GM21717 (cell line): ENCODE measurements around the gene PCDHGA8.
"Not testable (repeated sequence)": the region's sequence is repeated elsewhere in the genome, so short reads cannot be mapped to it uniquely, and the experiment has no call there.

Experiments
- ATAC-seq: cut with Tn5 transposase; IDR thresholded peaks from one replicate; pipeline ENCODE4 v1.9.1; 2021; ENCODE audit warnings: mild to moderate bottlenecking, moderate library complexity; ENCODE audit not compliant: unreplicated experiment

PCDHGA8 gene

DNA sequence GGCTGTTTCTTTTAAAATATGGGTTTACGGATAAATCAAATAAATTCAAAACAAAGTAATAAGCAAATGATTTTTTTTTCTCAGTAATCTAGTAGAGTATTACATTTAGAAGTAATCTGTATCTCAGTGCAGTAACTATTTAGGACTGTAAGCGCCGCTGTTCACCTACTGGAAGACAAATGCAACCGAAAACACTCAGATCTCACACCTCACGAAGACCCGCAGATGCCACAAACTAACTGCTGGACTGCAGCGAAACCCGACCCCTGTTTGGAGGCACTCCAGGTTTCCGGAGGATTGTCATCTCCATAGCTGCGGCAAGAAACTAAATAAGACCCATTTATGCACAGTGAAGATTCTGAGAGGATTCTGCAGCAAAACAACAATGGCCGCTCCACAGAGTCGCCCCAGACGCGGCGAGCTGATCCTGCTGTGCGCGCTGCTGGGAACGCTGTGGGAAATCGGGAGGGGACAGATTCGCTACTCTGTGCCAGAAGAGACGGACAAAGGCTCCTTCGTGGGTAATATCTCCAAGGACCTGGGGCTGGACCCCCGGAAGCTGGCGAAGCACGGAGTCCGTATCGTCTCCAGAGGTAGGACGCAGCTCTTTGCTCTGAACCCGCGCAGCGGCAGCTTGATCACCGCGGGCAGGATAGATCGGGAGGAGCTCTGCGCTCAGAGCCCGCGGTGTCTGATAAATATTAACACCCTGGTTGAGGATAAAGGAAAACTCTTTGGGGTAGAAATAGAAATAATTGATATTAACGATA lies at the start of gene PCDHGA8:
PCDHGA8 (plus strand) TSS at position 205 of the 770 bp plus-strand sequence; CDS start at position 386, 181 bp downstream.
- no peak for ATAC-seq

DNA sequence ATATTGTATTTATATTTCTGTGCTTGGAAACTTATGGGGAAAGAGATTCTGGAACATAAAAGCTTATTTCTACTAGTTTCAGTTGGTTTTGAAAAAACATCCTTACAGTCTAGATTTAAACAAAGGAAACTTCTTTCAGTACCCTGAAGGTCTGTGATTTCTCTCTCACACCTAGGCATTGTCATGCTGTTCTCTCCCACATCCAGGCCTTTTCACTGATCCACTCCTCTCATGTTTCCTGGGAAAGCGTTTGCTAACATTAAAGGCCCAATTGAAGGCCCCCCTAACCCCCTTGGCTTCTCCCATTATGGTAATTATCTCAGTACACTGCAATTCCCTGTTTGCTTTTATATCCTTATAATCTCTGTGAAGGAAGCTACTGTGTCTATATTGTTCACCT lies 49.7 kb upstream of the PCDHGA8 start:
- no peak for ATAC-seq

DNA sequence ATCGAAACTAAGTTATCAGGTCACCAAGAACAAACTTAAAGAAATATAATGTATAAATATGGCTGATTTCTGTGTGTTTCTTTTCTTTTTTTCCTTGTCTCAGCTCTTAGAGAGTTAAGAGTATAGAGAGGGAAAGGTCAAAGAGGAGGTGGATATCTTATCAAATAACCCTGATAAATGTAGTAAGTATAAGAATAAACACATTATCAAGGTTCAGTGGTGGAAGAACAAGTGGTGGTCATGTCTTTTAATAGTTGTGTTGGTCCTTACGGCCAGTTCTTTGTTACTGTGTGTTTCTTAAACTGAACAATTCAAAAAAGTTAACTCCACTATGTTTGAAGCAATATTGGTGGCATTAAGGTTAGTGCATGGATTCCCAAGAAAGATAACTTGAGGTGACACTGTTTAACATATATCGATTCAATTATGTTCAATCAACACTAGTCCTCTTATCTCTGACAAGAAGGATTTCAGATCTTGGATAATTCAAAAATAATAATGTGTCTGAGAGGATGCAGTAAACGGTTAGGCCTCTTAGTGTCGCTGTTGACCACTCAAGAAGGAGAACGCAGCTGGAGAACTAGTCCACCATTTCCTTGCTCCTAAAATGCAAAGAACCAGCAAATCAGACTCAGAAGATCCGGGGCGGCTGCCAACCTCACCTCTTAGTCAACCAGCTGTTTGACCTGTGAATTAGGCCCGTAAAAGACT lies 49.0 kb upstream of the PCDHGA8 start, which contains the start of gene PCDHGA3:
PCDHGA3 (plus strand) TSS at position 588 of the 711 bp plus-strand sequence. CDS start 205 bp downstream, outside the sequence.
- ATAC-seq = no peak

DNA sequence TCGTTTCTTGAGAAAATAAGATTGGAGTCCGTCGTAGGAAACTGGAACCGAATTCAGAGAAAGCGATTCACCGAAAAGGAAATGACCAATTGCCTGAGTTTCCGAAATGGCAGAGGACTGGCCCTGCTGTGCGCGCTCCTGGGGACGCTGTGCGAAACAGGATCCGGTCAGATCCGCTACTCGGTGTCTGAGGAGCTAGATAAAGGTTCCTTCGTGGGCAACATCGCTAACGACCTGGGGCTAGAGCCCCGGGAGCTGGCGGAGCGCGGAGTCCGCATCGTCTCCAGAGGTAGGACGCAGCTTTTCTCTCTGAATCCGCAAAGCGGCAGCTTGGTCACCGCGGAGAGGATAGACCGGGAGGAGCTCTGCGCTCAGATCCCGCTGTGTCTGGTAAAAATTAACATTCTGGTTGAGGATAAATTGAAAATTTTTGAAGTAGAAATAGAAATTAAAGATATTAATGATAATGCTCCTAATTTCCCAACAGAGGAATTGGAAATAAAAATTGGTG lies 48.4 kb upstream of the PCDHGA8 start:
- no peak for ATAC-seq

DNA sequence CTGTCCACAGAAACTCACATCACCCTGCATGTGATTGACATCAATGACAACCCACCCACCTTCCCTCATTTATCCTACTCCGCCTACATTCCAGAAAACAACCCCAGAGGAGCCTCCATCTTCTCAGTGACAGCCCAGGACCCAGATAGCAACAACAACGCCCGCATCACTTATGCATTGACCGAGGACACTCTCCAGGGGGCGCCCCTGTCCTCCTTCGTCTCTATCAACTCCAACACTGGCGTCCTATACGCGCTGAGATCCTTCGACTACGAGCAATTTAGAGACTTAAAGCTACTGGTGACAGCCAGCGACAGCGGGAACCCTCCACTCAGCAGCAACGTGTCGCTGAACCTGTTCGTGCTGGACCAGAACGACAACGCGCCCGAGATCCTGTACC lies 47.1 kb upstream of the PCDHGA8 start:
- no peak for ATAC-seq

DNA sequence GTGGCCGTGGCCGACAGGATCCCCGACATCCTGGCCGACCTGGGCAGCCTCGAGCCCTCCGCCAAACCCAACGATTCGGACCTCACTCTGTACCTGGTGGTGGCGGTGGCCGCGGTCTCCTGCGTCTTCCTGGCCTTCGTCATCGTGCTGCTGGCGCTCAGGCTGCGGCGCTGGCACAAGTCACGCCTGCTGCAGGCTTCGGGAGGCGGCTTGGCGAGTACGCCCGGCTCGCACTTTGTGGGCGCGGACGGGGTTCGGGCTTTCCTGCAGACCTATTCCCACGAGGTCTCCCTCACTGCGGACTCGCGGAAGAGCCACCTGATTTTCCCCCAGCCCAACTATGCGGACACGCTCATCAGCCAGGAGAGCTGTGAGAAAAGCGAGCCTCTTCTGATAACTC lies 46.4 kb upstream of the PCDHGA8 start:
- ATAC-seq = not testable (repeated sequence)

DNA sequence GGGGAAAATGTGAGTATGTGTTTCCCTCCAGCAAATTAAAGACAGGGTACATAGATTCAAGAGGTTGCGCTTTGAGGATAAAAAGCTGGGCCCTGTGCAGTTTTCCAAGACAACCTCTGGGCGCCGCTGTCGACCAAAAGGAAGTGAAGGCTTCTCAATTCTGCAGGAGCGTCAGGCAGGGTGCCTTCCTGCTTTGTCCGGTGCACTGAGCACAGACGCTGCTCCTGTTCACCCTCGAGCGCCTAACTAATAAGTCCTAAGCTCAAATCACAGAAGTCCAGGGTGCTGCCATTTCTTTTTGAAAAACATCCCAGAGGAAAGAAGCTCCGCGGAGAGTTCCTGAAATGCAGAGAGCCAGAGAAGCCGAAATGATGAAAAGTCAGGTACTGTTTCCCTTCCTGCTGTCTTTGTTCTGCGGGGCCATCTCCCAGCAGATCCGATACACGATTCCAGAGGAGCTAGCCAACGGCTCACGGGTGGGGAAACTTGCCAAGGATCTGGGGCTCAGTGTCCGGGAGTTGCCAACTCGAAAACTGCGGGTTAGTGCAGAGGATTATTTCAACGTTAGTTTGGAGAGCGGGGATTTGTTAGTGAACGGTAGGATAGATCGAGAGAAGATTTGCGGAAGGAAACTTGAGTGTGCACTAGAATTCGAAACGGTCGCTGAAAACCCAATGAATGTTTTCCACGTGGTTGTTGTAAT lies 42.4 kb upstream of the PCDHGA8 start, which contains the start of gene PCDHGB1:
PCDHGB1 (plus strand) TSS at position 183 of the 703 bp plus-strand sequence; CDS start at position 345, 162 bp downstream.
- peak; percentile 66 for ATAC-seq

DNA sequence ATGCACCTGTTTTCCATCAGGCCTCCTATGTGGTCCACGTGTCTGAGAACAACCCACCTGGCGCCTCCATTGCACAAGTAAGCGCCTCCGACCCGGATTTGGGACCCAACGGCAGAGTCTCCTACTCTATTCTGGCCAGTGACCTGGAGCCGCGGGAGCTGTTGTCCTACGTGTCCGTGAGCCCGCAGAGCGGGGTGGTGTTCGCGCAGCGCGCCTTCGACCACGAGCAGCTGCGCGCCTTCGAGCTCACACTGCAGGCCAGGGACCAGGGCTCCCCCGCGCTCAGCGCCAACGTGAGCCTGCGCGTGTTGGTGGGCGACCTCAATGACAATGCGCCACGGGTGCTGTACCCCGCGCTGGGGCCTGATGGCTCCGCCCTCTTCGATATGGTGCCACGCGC lies 40.8 kb upstream of the PCDHGA8 start:
- no peak for ATAC-seq

DNA sequence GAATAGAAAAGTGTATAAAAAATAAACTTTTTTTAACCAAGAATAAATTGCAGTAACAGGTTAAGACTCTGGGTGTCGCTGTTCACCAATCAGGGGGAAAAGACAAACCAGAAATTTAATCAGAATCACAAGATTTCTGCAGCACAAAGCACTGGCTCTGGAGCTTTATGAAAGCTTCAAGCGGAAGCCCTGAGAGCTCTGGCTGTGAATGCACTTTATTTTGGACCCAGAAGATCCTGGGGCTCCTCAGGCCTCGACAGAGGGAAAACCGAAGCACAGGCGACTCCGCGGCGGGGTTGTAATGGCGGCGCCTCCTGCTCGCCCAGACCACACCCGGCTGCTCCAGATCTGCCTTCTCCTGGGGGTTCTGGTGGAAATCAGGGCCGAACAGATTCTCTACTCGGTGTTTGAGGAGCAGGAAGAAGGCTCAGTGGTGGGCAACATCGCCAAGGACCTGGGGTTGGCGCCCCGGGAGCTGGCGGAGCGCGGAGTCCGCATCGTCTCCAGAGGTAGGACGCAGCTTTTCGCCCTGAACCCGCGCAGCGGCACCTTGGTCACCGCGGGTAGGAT lies 37.4 kb upstream of the PCDHGA8 start, which contains the start of gene PCDHGA4:
PCDHGA4 (plus strand) TSS at position 122 of the 570 bp plus-strand sequence; CDS start at position 209, 87 bp downstream.
- ATAC-seq = no peak

DNA sequence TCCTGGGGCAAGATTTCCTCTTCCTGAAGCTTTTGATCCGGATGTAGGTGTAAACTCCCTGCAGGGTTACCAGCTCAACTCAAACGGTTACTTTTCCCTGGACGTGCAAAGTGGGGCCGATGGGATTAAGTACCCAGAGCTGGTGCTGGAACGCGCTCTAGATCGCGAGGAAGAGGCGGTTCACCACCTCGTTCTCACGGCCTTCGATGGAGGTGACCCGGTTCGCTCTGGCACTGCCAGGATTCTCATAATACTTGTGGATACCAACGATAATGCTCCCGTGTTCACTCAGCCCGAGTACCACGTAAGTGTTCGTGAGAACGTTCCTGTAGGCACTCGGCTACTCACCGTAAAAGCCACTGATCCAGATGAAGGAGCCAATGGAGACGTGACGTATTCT lies 36.8 kb upstream of the PCDHGA8 start:
- no peak for ATAC-seq

DNA sequence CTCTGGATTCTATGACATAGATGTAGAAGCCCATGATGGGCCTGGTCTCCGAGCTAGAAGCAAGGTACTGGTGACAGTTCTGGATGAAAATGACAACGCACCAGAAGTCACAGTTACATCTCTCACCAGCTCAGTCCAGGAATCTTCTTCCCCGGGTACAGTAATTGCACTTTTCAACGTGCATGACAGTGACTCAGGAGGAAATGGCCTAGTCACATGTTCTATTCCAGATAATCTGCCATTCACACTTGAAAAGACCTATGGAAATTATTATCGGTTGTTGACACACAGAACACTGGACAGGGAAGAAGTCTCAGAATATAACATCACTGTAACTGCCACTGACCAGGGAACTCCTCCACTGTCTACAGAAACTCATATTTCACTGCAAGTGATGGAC lies 36.3 kb upstream of the PCDHGA8 start:
- ATAC-seq = no peak

DNA sequence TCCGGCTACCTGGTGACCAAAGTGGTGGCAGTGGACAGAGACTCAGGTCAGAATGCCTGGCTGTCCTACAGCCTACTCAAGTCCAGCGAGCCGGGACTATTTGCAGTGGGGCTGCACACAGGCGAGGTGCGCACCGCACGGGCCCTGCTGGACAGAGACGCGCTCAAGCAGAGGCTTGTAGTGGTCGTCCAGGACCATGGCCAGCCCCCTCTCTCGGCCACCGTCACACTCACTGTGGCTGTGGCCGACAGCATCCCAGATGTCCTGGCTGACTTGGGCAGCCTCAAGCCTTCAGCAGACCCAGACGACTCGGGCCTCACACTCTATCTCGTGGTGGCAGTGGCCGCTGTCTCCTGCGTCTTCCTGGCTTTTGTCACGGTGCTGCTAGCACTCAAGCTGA lies 35.5 kb upstream of the PCDHGA8 start:
- ATAC-seq = no peak

DNA sequence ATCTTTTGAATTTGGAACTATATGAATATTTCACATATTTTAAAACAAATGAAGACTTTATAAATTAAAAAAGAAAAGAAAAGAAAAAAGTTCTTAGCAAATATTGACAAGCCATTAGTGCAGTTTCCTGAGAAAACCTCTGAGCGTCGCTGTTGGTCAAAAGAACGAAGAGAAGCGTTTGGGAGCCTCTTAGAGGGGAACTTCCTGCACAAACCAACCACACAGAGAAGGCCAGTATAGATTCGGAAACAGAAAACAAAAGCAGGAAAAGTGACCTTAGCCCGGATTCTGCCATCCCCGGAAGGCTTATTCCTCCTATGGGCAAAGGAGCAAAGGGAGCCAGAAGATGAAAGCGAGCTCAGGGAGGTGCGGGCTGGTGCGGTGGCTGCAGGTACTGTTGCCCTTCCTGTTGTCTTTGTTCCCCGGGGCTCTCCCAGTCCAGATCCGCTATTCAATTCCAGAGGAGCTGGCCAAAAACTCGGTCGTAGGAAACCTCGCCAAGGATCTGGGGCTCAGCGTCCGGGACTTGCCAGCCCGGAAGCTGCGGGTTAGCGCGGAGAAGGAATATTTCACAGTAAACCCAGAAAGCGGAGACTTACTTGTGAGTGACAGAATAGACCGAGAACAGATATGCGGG lies 32.5 kb upstream of the PCDHGA8 start, which contains the start of gene PCDHGB2:
PCDHGB2 (plus strand) TSS at position 205 of the 637 bp plus-strand sequence; CDS start at position 347, 142 bp downstream.
- ATAC-seq = peak; percentile 78

DNA sequence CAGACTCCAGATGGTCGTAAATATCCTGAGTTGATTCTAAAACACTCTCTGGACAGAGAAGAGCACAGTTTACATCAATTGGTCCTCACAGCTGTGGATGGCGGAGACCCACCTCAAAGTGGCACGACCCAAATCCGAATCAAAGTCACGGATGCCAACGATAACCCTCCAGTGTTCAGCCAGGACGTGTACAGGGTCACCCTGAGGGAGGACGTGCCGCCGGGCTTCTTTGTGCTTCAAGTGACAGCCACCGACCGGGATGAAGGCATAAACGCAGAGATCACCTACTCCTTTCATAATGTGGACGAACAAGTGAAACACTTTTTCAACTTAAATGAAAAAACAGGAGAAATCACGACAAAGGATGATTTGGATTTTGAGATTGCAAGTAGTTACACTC lies 31.7 kb upstream of the PCDHGA8 start:
- ATAC-seq = no peak

DNA sequence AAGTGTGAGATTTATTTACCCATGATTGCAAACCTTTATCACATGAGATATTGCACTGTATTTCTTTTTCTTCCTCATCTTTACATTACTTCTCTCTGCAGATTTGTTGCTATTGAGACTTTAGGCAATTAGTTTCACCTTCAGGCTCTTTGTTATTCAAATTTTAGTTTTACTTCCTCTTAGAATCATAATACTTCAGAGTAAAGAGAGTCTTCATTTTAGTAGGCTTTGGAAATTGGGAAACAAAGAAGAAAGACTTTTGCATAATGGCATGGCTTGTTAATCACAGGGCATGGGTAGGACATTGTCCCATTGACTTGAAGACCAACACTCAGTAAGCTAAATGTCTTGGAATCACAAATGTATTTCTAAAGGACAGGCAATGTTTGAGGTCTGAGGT lies 29.7 kb upstream of the PCDHGA8 start:
- no peak for ATAC-seq

DNA sequence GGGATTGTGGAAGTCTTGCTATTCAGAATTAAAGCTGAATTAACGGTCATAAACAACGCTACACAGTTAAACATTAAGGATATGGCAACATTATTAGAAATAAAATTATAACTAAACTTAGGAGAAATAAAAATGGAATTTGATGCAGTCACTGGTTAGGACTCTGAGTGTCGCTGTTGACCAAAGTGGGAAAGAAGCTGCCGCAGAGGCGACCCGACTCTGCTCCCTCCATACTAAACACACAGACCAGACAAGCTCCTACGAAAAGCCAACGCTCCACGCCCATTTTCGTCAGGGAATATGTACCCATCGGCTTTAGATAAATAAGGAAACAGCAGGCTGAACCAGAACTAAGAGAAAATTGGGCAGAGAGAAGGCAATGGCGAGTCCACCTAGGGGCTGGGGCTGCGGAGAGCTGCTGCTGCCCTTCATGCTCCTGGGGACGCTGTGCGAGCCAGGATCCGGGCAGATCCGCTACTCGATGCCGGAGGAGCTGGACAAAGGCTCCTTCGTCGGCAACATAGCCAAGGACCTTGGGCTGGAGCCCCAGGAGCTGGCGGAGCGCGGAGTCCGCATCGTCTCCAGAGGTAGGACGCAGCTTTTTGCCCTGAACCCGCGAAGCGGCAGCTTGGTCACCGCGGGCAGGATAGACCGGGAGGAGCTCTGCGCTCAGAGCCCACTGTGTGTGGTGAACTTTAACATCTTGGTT lies 28.3 kb upstream of the PCDHGA8 start, which contains the start of gene PCDHGA5:
PCDHGA5 (plus strand) TSS at position 211 of the 709 bp plus-strand sequence; CDS start at position 380, 169 bp downstream.
- ATAC-seq = no peak

DNA sequence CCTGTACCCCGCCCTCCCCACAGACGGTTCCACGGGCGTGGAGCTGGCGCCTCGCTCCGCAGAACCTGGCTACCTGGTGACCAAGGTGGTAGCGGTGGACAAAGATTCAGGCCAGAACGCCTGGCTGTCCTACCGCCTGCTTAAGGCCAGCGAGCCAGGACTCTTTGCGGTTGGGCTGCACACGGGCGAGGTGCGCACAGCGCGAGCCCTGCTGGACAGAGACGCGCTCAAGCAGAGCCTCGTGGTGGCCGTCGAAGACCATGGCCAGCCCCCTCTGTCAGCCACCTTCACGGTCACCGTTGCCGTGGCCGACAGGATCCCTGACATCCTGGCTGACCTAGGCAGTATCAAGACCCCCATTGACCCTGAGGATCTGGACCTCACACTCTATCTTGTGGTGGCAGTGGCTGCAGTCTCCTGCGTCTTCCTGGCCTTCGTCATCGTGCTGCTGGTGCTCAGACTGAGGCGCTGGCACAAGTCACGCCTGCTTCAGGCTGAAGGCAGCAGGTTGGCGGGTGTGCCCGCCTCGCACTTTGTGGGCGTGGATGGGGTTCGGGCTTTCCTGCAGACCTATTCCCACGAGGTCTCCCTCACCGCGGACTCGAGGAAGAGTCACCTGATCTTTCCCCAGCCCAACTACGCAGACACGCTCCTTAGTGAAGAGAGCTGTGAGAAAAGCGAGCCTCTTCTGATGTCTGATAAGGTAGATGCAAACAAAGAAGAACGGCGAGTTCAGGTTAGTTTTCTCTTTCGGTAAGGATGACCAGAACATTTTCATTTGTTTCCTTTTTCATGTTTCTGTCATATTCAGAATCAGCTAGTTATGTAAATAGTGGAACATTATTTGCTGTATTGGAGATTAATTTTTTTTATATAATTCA lies 26.2 kb upstream of the PCDHGA8 start:
- no peak for ATAC-seq
